ENCODE data around the gene DLX6. TPM values are rescaled to one million over a fixed set of nuclear protein-coding genes. Genes with fewer than 3 reads are reported as not detected.

Gene DLX6
- total RNA-seq, 6 experiments from 2014 or later = not detected

DNA sequence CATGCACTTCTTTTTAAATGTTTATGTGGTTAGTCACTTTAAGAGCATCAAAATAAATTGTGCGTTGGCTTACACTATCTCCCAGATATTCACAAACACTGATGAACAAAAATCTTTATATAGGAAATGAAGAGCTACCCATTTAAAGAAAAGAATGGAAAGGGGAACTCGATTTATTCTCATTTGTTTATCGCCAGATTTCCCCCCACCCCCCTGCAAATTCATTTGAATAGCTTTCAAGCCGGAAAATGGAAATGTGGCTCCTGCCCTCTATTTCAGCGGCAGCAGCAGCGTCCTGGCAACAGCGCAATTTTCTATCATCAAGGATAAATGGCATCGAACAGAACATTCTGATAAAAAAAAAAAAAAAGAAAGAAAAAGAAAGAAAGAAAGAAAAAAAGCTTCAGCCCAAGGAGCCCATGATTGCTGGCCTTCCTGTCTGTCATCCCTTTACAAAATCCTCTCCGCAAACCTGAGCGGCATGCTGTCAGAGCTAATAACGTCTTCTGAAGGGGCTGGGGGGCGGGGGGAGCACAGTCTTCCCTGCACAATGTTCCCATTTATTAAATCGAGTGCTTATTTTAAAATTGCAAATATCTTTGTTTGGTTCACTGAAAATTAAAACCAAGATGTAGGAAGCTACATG, 13.7 kb upstream of the DLX6 start:
- Mint-ChIP-seq H3K4me1 (ENCODE audit: low read depth) (no peaks in the 10 kb centered on the region), H3K9me3 (no peaks in the 10 kb centered on the region), H3K27me3 (ENCODE audit: insufficient read depth) (peaks cover 38% of the 10 kb centered on the region), H3K4me3 (no peak overlapping the region), H3K27ac (no peak overlapping the region), H3K36me3 (ENCODE audit: low read depth) (no peaks in the 10 kb centered on the region)
- TF ChIP-seq, protein P1, sequence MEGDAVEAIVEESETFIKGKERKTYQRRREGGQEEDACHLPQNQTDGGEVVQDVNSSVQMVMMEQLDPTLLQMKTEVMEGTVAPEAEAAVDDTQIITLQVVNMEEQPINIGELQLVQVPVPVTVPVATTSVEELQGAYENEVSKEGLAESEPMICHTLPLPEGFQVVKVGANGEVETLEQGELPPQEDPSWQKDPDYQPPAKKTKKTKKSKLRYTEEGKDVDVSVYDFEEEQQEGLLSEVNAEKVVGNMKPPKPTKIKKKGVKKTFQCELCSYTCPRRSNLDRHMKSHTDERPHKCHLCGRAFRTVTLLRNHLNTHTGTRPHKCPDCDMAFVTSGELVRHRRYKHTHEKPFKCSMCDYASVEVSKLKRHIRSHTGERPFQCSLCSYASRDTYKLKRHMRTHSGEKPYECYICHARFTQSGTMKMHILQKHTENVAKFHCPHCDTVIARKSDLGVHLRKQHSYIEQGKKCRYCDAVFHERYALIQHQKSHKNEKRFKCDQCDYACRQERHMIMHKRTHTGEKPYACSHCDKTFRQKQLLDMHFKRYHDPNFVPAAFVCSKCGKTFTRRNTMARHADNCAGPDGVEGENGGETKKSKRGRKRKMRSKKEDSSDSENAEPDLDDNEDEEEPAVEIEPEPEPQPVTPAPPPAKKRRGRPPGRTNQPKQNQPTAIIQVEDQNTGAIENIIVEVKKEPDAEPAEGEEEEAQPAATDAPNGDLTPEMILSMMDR (IDR thresholded peaks at IDR 0.05) = no peak
- DNase-seq = no peak

DNA sequence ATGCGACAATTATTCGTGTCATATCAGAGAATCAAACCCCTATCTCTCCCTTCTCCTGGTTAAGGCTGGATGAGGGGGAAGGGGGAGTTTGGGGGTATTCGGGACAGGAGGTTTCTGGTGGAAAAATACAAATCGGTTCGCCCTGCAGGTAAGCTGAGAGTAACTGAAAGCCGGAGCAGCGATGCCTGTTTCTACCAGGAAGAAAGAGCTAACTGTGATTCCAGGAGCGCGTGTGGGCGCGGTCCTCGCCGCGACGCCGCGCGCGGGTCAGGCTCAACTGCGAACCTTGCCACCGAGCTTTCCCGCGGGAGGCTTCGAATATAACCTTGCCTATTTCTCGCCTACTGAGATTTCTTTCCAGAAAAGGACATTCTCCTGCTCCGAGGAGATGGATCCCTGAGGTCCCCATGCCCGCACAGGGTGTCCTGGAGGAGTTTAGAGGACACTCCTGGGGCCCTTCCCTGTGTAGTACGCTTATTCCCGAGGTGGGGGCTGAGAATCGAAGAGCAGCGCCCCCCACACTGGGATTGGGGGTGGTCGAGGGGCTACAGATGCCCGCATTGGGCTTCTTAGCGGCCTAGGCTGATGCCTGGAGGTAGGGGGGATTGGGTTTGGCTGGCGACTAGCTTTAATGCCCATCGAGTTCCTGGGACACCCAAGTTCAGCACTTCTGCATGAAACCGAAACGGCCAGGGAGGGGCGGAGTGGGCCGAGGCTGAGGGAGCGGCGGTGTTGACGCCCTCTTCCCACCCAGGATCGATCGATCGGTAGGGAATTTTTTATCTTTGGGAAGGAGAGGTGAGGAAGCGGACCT, 13.0 kb upstream of the DLX6 start:
- H3K27ac Mint-ChIP-seq = no peak overlapping the region
- DNase-seq = no peak
- H3K4me3 Mint-ChIP-seq = no peak overlapping the region; the same call in 1 of the 2 replicates
- TF ChIP-seq, protein P1 (IDR thresholded peaks at IDR 0.05) = no peak
- H3K9me3 Mint-ChIP-seq = no peaks in the 10 kb centered on the region
- no peaks in the 10 kb centered on the region for H3K4me1 Mint-ChIP-seq (ENCODE audit: low read depth)
- H3K27me3 Mint-ChIP-seq (ENCODE audit: insufficient read depth) = peaks cover 45% of the 10 kb centered on the region
- H3K36me3 Mint-ChIP-seq (ENCODE audit: low read depth) = no peaks in the 10 kb centered on the region

- TF ChIP-seq, protein P1 (IDR thresholded peaks at IDR 0.05) = no peak
- no peak overlapping the region; the same call in 1 of the 2 replicates for H3K4me3 Mint-ChIP-seq
- no peak for DNase-seq
- no peaks in the 10 kb centered on the region for H3K4me1 Mint-ChIP-seq (ENCODE audit: low read depth)
- no peaks in the 10 kb centered on the region for H3K9me3 Mint-ChIP-seq
- H3K27ac Mint-ChIP-seq = no peak overlapping the region
- H3K36me3 Mint-ChIP-seq (ENCODE audit: low read depth) = no peaks in the 10 kb centered on the region
- H3K27me3 Mint-ChIP-seq (ENCODE audit: insufficient read depth) = peaks cover 53% of the 10 kb centered on the region
Observed at GRCh38 chr7:96993094-96993865, 12.1 kb upstream of the DLX6 start.

- Mint-ChIP-seq H3K4me3 (no peak overlapping the region), H3K27me3 (ENCODE audit: insufficient read depth) (peaks cover 57% of the 10 kb centered on the region), H3K9me3 (no peaks in the 10 kb centered on the region), H3K4me1 (ENCODE audit: low read depth) (no peaks in the 10 kb centered on the region), H3K27ac (no peak overlapping the region), H3K36me3 (ENCODE audit: low read depth) (no peaks in the 10 kb centered on the region)
- no peak for DNase-seq
- TF ChIP-seq, protein P1 (IDR thresholded peaks at IDR 0.05) = no peak
Observed at GRCh38 chr7:96993980-96994379, 11.4 kb upstream of the DLX6 start.

GRCh38 chr7:96995406-96996110, 9.8 kb upstream of the DLX6 start:
- no peak for DNase-seq
- no peaks in the 10 kb centered on the region for H3K9me3 Mint-ChIP-seq
- H3K27ac Mint-ChIP-seq = no peak overlapping the region
- no peaks in the 10 kb centered on the region for H3K36me3 Mint-ChIP-seq (ENCODE audit: low read depth)
- H3K4me1 Mint-ChIP-seq (ENCODE audit: low read depth) = no peaks in the 10 kb centered on the region
- peaks cover 53% of the 10 kb centered on the region for H3K27me3 Mint-ChIP-seq (ENCODE audit: insufficient read depth)
- no peak overlapping the region for H3K4me3 Mint-ChIP-seq
- TF ChIP-seq, protein P1 (IDR thresholded peaks at IDR 0.05) = no peak
